Measurements from ENCODE around the gene FAM156A.
"Not testable (repeated sequence)": the region's sequence is repeated elsewhere in the genome, so short reads cannot be mapped to it uniquely, and the experiment has no call there.

Gene FAM156A

DNA sequence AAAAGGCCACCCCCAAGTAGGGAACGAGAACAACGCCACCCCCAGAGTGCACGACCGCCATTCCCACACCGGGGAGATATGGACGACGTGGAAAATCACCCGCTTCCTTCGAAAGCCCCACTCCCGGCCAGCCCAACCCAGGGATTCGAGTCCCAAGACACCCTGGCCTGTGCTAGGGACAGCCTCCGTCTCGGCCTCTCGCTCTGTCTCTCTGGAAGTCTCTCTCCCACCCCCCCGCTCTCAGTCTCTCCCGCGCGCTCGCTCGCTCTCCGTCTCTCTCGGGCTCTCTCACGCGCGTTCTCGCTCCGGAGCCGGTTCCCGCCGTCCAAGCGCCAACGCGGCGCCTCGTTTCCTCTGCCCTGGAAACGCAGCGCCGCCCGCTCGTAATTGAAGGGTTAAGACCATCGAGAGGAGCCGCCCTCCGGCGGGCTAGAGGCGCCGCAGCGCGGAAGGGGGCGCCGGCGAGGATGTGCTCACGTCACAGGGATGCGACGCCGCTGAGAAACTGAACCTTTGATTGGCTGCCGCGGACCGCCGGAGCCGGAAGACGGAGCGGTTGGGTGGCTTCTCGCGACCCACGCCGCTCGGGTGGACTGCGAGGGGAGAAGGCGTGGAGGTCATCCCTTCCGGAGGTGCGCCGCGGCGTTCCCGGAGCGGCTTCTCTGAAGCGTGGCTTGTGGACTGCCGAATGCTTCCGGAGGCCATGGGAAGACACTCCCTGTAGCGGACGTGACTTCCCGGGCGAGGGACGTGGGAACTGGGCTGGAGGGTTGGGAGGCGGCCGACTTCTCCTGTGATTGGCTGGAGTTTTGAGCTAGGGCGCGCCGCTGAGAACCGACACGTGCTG, at the start of gene FAM156A:
Gene FAM156A (minus strand): TSS at position 406 of the 847 bp plus-strand sequence. CDS start 9,930 bp downstream, outside the sequence.
- DNase-seq (ENCODE audit: low read depth, low spot score): not testable (repeated sequence)

- no peak for DNase-seq (ENCODE audit: low read depth, low spot score)
Observed at GRCh38 chrX:53005327-53005726, 47.0 kb upstream of the FAM156A start.

- DNase-seq (ENCODE audit: low read depth, low spot score): no peak
Observed at GRCh38 chrX:53004811-53005210, 46.5 kb upstream of the FAM156A start.

DNA sequence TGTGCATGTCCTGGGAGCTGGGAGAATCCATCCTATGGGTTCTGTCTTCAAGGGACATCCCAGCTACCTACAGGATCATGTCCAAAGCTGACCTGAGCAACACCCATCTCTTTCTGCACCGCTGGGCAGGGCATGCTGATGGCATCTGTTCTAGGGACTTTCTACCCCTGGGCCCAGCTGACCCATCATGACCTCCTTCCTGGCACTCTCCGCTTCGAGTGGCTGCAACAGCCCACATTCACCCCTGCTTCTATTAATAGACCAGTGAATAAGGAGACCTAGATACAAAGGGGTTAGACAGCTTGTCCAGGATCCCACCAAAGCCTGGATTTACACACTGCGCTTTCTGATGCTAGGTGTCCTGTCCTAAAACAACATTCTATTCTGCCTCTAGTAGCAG, 45.7 kb upstream of the FAM156A start:
- no peak for DNase-seq (ENCODE audit: low read depth, low spot score)

DNA sequence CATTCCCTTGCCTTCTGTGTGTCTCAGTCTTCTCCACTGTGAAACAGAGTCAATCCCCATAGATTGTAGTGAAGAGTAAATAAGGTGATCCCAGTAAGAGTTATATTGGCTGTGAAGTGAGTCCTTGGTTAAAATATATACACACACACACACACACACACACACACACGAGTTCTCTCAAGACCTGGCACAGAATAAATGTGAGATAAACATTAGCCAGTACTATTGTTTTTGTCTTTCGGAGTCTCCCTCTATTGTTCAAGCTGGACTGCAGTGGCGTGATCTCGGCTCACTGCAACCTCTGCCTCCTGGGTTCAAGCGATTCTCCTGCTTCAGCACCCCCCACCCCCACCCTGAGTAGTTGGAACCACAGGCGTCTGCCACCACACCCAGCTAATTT, 44.8 kb upstream of the FAM156A start:
- no peak for DNase-seq (ENCODE audit: low read depth, low spot score)

DNA sequence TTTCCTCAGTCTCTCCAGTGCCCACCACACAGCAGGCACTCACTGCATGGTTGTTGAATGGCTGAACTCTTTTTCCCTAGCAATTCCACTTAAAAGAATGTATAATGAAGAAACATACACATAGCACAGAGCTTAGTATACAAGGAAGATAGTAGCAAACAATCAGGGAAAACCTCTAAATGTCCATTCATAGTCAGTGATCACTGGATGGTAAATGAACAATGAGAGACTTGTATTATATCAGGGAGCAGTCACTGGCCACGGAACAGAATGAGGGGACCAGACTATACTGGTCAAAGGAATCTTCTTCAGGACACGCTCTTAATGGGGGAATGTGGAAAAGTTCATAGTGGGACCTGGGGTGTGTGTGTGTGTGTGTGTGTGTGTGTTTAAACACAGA, 43.6 kb upstream of the FAM156A start:
- DNase-seq (ENCODE audit: low read depth, low spot score): no peak

DNA sequence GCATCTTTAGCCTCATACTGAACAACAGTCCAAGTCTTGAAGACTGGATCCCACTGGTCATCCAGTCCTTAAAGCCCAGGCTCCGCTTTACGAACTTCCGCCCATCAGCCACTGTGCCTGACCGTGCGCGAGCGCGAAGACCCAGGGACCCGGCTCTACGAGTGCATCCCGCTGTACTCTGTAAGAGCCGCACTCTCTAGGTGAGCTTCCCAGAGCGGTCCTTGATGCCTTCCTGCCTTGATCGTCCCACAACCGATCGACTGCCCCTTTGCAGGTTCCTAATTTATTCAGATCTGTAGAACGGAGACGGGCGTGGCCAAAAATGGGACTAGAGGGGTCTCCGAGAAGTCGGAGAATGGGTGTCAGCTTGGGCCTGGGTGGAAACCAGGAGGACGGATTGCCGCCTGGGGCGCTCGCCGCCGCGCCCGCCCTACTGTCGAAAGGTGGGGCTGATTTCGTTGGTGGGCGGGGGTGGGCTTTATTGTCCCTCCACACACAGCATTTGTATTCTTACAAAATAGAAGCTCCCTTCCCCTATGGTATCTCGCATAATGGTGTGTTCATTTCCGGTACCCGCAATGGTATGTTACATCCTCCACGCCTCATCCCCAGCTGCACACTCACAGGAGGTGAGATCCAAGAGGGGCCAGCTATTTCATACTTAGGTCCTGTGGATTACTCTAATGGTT, 42.3 kb upstream of the FAM156A start:
- DNase-seq (ENCODE audit: low read depth, low spot score): no peak

GRCh38 chrX:52995987-52996331, 37.6 kb upstream of the FAM156A start:
- no peak for DNase-seq (ENCODE audit: low read depth, low spot score)

DNA sequence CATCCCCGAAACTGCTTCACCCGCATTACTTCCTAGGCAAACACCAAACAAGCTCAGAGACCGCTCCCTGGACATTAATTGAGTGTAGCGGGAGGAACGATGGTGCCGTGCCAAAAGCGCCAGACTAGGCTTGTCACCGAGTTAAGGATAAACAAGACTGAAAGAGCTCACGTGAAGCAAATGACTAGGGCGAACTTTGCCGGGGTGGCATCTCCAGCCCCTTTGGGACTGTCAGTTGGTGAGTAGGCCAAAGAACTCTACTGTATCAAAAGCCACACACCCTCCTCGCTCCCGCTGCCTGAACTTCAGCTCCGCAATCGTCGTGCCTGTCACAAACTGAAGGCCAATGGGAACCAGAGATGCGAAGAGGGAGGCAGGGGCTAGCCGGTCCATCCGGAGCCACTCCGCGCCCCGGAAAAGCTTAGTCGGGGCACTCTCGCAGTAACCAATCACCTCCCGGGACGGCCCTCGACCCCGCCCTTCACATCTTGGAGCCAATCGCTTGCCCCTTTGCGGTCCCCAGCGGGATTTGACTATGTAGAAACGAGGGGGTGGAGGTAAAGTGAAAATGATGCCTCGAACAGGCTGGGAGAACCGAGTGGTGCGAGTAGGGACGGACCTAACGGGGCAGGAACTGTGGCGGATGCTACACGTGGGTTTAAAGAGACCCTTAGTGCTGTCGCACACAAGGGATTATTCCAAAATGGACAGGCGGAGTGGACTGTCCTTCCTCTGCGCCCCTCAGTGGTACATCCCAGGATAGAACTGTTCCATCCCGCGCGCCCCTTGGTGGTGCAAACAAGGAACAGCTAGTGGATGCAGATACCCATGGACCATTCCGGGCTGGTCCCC, 37.0 kb upstream of the FAM156A start:
- DNase-seq (ENCODE audit: low read depth, low spot score): peak; percentile 87

- DNase-seq (ENCODE audit: low read depth, low spot score): no peak
Observed at GRCh38 chrX:52990848-52991247, 32.5 kb upstream of the FAM156A start.

DNA sequence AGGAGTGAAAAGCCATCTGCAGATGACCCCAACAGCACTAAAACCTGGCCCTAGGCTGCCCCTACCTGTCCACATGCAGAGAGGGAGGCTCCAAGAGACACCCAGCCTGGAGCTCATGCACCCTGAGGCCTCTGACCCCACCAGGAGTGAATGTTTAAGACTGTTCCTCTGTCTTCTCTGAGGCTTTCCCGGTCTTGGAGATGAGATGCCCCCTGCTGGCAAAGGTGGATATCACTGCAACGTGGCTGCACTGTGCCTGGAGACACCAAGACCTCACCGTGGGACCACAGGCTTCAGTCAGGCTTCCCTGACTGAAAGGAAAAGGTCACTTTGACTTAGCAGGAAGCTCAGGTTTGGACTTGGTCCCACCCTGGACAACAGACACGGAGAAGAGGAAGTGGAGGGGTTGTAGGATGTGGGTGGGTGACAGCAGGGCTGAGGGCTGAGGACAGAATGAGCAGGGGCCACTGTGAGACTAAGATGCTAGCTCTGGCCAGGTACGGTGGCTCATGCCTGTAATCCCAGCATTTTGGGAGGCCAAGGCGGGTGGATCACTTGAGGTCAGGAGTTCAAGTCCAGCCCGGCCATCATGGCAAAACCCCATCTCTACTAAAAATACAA, 31.8 kb upstream of the FAM156A start:
- not testable (repeated sequence) for DNase-seq (ENCODE audit: low read depth, low spot score)

- no peak for DNase-seq (ENCODE audit: low read depth, low spot score)
Observed at GRCh38 chrX:52988985-52989917, 30.9 kb upstream of the FAM156A start.

DNA sequence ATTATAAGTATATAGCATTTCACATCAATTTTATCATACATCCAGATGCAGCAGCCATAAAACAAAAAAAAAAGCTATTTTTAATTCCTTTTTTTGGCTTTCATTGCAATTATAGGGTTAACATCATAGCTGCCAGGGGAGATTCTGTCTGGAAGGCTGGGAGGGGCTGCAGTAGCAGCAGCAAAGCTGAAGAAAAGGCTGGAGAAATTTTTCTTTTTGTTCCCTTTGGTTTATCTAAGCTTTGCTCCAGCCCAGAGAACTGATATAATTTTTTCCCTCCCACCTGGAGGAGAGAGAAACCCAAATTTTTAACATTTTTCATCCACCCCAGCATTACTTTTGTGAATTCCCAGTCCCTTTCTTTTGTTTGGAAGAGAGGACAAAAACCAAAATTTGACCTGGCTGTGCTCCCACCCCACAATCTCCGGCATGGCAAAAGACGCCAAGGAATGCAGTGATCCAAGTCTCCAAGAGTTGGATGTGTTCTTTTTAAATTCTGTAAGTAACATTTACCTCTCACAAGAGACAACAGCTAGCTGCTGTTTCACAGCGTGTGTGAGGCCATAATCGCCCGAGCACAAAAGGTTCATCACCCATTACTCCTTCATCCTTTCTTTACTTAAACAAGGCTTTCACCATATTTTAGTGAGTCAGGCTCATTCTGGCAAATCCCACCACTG, 25.1 kb upstream of the FAM156A start:
- DNase-seq (ENCODE audit: low read depth, low spot score): no peak

DNA sequence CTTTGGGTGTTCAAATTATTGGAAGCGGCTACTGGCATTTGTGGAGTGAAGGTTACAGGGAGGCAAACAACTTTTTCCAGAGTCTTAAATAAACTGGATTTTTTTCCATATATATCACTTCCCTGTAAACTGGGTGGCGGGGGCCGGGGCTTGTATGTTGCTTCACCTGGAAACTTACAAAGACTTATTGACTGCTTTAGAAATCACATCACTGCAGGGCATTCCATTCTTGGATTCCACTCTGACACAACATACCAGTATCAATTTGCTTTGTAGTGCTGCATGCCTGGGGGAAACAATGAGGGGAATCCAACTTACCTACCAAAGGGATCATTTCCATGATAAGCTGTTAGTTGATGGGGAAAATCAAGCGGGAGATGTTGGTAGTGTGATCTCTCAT, 21.7 kb upstream of the FAM156A start:
- no peak for DNase-seq (ENCODE audit: low read depth, low spot score)

- DNase-seq (ENCODE audit: low read depth, low spot score): no peak
Observed at GRCh38 chrX:52979568-52979967, 21.2 kb upstream of the FAM156A start.

DNA sequence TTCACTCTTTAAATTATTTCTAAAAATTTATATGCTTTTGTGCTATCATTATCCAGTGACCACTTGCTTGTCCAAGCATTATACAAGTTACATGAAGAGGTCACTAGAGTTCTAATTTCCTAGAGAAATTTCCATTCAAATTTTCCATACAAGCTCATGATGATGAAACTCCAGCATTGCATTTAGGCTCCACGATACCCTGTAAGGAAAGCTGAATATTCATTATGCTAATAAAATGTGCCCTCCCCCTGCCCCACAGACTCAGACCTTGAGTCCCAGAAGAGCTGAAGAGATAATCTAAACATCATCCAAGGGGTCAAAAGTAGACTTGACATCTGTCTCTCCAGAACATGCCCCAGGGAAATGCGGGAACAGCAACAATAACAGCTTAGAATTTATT, 19.6 kb upstream of the FAM156A start:
- no peak for DNase-seq (ENCODE audit: low read depth, low spot score)

DNA sequence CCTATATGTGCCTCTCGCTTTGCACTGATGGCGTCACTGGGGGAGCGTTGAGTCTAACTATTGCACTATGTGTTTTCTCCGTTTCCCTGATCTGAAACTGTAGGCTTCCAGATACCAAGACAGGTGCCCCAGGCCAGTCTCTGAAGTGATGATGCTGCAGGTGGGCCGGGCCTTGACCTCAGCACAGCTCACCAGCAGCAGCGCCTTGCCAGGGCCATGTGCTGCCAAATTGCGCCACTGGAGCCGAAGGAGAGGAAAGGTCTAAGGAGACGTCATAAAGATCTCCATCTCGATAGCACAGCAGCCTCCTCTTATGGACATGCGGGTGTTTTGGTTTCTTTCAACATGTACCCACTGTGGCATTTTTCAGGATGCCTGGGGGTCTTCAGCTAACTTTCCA, 17.3 kb upstream of the FAM156A start:
- not testable (repeated sequence) for DNase-seq (ENCODE audit: low read depth, low spot score)

DNA sequence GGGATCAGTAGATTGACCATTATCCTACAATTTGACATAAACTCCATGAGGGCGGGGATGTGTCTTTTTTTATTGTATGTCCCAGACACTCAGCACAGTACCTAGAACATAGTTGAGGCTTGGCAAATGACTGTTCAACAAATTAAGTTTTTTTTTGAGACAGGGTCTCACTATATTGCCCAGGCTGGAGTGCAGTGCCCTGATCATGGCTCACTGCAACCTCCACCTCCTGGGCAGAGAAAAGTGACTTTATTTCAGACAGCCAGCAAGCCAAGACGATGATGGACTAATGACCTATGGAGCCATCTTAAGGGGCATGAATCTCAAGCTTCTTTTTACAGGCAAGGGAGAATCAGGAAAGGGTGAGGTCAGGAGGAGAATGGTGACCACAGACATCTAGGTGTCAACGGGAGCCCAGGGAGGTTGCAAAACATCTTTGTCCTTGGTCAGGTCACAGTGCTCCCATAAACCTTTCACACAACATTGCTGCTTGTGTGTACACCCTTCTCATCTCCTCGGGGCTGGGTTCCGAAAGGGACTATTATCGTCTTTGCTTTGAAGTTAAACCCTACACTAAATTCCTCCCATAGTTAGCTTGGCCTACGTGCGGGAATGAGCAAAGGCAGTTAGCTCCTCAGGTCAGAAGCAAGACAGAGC, 16.1 kb upstream of the FAM156A start:
- DNase-seq (ENCODE audit: low read depth, low spot score): not testable (repeated sequence)

- DNase-seq (ENCODE audit: low read depth, low spot score): not testable (repeated sequence)
Observed at GRCh38 chrX:52967922-52968321, 9.6 kb upstream of the FAM156A start.

Measured in brain pericyte (primary cell).